K562 (cell line): Measurements from ENCODE around the gene FBXL13. TPM values are rescaled to one million over a fixed set of nuclear protein-coding genes. Genes with fewer than 3 reads are reported as not detected.

Experiments
- AFF4 ChIP-seq: sonication (generic); formaldehyde crosslinking; IDR thresholded peaks from 2 replicates; pipeline ENCODE4 v1.8.0; 2023; ENCODE audit warnings: mild to moderate bottlenecking, missing genetic modification reagents
- ARHGAP35 ChIP-seq: fragments of 450-650 bp; IDR thresholded peaks from 2 replicates; pipeline ENCODE4 v1.6.1; 2018; ENCODE audit not compliant: partially characterized antibody
- CBX2 ChIP-seq: fragments of 200-600 bp; sonication (generic); IDR thresholded peaks from one replicate; pipeline ENCODE4 v1.6.1; 2012; ENCODE audit warnings: mild to moderate bottlenecking, low read length, inconsistent platforms; ENCODE audit not compliant: insufficient read depth, poor library complexity, severe bottlenecking
- CTBP1 ChIP-seq: fragments of 450-650 bp; IDR thresholded peaks from 2 replicates; pipeline ENCODE4 v1.6.1; 2016; ENCODE audit warnings: borderline replicate concordance
- HBP1 ChIP-seq: fragments of 450-650 bp; formaldehyde crosslinking; IDR thresholded peaks from 2 replicates; pipeline ENCODE4 v1.4.0; 2022; ENCODE audit warnings: missing genetic modification characterization
- HDAC6 ChIP-seq: IDR thresholded peaks from 2 replicates; pipeline ENCODE4 v1.6.1; 2012; ENCODE audit warnings: low read depth, mild to moderate bottlenecking, control low read depth, inconsistent platforms, low read length, moderate library complexity
- MEF2A ChIP-seq: IDR thresholded peaks from 2 replicates; pipeline ENCODE4 v1.6.1; 2011; ENCODE audit warnings: low read depth, mild to moderate bottlenecking, low read length, moderate library complexity; ENCODE audit not compliant: control insufficient read depth
- ZNF217 ChIP-seq: sonication (generic); formaldehyde crosslinking; IDR thresholded peaks from 2 replicates; pipeline ENCODE4 v1.8.0; 2022; ENCODE audit warnings: mild to moderate bottlenecking, missing genetic modification reagents
- ZNF592 ChIP-seq: fragments of 450-650 bp; IDR thresholded peaks from 2 replicates; pipeline ENCODE4 v1.6.1; 2017; ENCODE audit warnings: antibody characterized with exemption, mild to moderate bottlenecking
- polyA plus RNA-seq, 8 experiments: library from polyadenylated mRNA; depleted of rRNA in 4 of 8; stranded (reverse) in 5 of 8; unstranded in 3 of 8; fragments of >200 nt; fragmentation: Nextera tagmentation in 2 of 8; fragmentation: Illumina TruSeq in 1 of 8; extraction: Ambion mirVana in 2 of 8; extraction: Trizol in 1 of 8; gene quantifications; 2 replicates each; pipeline versions ENCODE4 v1.2.1 to v1.2.3, GENCODE V29; 2011 to 2014; ENCODE audit warnings: inconsistent platforms in 1 of 8, missing spikeins in 1 of 8
- total RNA-seq, 7 experiments: library from RNA; depleted of rRNA in 6 of 7; stranded (reverse); fragments of >200 nt in 6 of 7; fragmentation: Illumina TruSeq in 2 of 7; extraction: Trizol in 2 of 7; gene quantifications; 2 replicates each; pipeline versions ENCODE4 v1.2.1 to v1.2.3, GENCODE V29; 2011 to 2021; ENCODE audit warnings: low replicate concordance in 1 of 7
- TF ChIP-seq, protein P1 (sequence below), 2 experiments: fragments of 450-650 bp; IDR thresholded peaks; 2 replicates each; pipeline ENCODE4 v1.6.1; 2018; ENCODE audit warnings: mild to moderate bottlenecking in 2 of 2, low read depth in 1 of 2; ENCODE audit not compliant: partially characterized antibody in 2 of 2

The FBXL13 gene
- total and polyA plus RNA-seq, 9 of the 15 experiments (the other 6 are each of a cell fraction or from before 2014, with no cell fraction given) = 16.3 to 55.0 (median 25.4) TPM

DNA sequence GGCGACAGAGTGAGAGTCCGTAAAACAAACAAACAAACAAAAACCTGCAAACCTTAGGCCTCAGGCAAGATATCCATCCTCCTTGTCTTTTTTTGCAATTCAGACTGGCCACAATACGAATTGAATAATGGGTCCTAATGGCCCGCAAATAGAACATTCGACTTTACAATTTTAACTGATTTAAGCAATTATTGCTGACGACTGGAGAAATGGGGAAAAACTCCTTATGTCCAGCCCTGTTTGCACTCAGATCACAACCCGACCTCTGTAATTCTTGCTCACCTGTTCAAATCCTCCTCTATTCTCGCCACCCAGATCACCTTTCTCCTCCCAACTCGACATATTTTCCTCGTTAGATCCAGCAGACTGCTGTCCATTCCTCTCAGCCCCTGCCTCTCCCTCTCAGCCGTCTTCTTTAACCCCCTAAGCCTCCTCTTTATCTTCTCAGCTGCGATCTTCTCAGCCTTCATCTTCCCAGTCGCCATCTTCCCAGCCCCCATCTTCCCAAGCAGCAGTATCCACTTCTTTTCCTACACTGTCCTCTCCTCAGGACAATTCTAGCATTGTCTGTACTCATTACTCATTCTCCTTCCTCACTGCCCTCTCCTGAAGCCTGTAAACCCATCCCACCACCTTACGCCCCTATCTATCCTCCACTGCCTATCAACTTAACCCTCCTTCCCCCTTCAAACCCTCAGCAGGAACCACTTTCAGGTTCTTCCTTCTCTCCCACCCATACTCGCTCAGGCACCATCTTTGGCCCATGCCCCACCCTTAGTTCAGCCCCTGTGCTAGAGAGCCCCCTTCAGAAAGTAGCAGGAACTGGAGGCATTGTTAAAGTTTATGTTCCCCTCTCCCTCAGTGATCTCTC is 100.0 kb downstream of the FBXL13 start (continued):
- peak; percentile 37; the same call in 1 of the 2 replicates for TF ChIP-seq ZNF592
- TF ChIP-seq MEF2A = no peak
- no peak for TF ChIP-seq HDAC6
- TF ChIP-seq, protein P1, sequence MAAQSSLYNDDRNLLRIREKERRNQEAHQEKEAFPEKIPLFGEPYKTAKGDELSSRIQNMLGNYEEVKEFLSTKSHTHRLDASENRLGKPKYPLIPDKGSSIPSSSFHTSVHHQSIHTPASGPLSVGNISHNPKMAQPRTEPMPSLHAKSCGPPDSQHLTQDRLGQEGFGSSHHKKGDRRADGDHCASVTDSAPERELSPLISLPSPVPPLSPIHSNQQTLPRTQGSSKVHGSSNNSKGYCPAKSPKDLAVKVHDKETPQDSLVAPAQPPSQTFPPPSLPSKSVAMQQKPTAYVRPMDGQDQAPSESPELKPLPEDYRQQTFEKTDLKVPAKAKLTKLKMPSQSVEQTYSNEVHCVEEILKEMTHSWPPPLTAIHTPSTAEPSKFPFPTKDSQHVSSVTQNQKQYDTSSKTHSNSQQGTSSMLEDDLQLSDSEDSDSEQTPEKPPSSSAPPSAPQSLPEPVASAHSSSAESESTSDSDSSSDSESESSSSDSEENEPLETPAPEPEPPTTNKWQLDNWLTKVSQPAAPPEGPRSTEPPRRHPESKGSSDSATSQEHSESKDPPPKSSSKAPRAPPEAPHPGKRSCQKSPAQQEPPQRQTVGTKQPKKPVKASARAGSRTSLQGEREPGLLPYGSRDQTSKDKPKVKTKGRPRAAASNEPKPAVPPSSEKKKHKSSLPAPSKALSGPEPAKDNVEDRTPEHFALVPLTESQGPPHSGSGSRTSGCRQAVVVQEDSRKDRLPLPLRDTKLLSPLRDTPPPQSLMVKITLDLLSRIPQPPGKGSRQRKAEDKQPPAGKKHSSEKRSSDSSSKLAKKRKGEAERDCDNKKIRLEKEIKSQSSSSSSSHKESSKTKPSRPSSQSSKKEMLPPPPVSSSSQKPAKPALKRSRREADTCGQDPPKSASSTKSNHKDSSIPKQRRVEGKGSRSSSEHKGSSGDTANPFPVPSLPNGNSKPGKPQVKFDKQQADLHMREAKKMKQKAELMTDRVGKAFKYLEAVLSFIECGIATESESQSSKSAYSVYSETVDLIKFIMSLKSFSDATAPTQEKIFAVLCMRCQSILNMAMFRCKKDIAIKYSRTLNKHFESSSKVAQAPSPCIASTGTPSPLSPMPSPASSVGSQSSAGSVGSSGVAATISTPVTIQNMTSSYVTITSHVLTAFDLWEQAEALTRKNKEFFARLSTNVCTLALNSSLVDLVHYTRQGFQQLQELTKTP (IDR thresholded peaks at IDR 0.05; ENCODE audit: low read depth in 1 of 2, partially characterized antibody in 2 of 2) = peak; percentile 57 to 61
- TF ChIP-seq ARHGAP35 = peak; percentile 81
- TF ChIP-seq AFF4 (CRISPR knock-in tag) = 0 out of 2 replicates have a peak, but pooled peaks have one; percentile 57
- no peak for TF ChIP-seq CBX2
- peak; percentile 25; the same call in 1 of the 2 replicates for TF ChIP-seq CTBP1
- no peak for TF ChIP-seq ZNF217 (CRISPR knock-in tag)
- TF ChIP-seq HBP1 (CRISPR knock-in tag) = peak; percentile 92; the same call in 1 of the 2 replicates
